GM21515 (cell line): ENCODE data around the gene FGF11.
A peak's percentile ranks its signal among the peaks of the same experiment; 100 is the strongest.

Experiments used
- ATAC-seq: cut with Tn5 transposase; IDR thresholded peaks from one replicate; pipeline ENCODE4 v1.9.1; 2021; ENCODE audit not compliant: unreplicated experiment

Gene FGF11

GRCh38 chr17:7429722-7430121 lies 9.6 kb upstream of the FGF11 start:
- no peak for ATAC-seq

GRCh38 chr17:7431231-7431630 lies 8.1 kb upstream of the FGF11 start:
- ATAC-seq, result no peak

GRCh38 chr17:7432296-7432695 lies 7.0 kb upstream of the FGF11 start:
- no peak for ATAC-seq

- peak; percentile 20 for ATAC-seq
Measured at GRCh38 chr17:7435676-7436555, 3.4 kb upstream of the FGF11 start.

GRCh38 chr17:7436556-7437368 lies 2.5 kb upstream of the FGF11 start:
- ATAC-seq, result no peak

GRCh38 chr17:7437369-7437863 lies 1.9 kb upstream of the FGF11 start:
- no peak for ATAC-seq

- no peak for ATAC-seq
Measured at GRCh38 chr17:7437950-7438614, 1.2 kb upstream of the FGF11 start.

GRCh38 chr17:7438656-7439460 lies 454 bp upstream of the FGF11 start:
- ATAC-seq, result no peak

- no peak for ATAC-seq
Measured at GRCh38 chr17:7440113-7440833, 961 bp downstream of the FGF11 start.

- no peak for ATAC-seq
Measured at GRCh38 chr17:7440834-7441195, 1.5 kb downstream of the FGF11 start.

- ATAC-seq, result no peak
Measured at GRCh38 chr17:7441266-7441665, 2.0 kb downstream of the FGF11 start.

- no peak for ATAC-seq
Measured at GRCh38 chr17:7442142-7442541, 2.8 kb downstream of the FGF11 start.

GRCh38 chr17:7443499-7444485 lies 4.5 kb downstream of the FGF11 start:
- no peak for ATAC-seq

GRCh38 chr17:7444682-7445618 lies 5.6 kb downstream of the FGF11 start, which contains the start of gene CHRNB1:
CHRNB1 (plus strand) TSS chr17:7445061; CDS start chr17:7445128, 67 bp downstream.
- ATAC-seq, result no peak

GRCh38 chr17:7445619-7445968 lies 6.3 kb downstream of the FGF11 start:
- ATAC-seq, result no peak

- ATAC-seq, result no peak
Measured at GRCh38 chr17:7448461-7448860, 9.1 kb downstream of the FGF11 start.

- ATAC-seq, result no peak
Measured at GRCh38 chr17:7459961-7460545, 20.7 kb downstream of the FGF11 start.
